T follicular helper cell (primary cell): Measurements from ENCODE around the gene P3H3.
"Not testable (repeated sequence)": the region's sequence is repeated elsewhere in the genome, so short reads cannot be mapped to it uniquely, and the experiment has no call there.

Experiments used
- DNase-seq: peaks from one replicate; pipeline ENCODE4 v3.0.0-alpha.2; 2020; ENCODE audit warnings: low read depth

Gene P3H3

DNA sequence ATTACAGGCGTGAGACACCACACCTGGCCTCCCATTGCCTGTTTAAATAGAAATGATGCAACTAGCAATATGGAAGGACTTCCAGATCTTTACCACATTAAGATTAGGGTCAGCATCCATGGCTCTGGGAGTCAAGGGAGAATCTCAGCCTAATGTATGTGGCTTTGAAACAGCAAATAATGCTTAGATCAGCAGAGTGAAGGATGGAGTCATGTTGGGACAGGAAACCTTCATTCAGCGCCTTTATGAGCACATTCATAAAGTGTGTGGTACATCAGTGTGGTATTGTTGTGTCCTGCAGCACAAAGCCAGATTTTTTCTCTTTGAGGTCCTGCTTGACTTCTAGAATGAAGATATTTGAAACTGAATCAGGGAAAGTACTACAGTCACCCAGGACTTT, 60.2 kb downstream of the P3H3 start:
- DNase-seq, result no peak

DNA sequence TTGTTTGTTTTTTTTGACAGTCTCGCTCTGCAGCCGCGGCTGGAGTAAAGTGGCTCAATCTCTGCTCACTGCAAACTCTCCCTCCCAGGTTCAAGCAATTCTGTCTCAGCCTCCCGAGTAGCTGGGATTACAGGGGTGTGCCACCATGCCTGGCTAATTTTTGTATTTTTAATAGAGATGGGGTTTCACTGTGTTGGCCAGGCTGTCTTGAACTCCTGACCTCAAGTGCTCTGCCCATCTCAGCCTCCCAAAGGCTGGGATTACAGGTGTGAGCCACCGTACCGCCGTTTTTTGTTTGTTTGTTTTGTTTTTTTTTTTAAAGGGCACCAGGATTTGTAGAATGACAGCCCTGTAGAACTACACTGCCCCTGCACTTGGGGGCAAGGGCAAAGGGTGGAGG, 60.6 kb downstream of the P3H3 start:
- not testable (repeated sequence) for DNase-seq
